Fibroblast of mammary gland (primary cell): ENCODE data around the gene SUPT3H.
"Not testable (repeated sequence)": the region's sequence is repeated elsewhere in the genome, so short reads cannot be mapped to it uniquely, and the experiment has no call there.

Source experiments
- DNase-seq: peaks from one replicate; pipeline ENCODE4 v3.0.0-alpha.2; 2010; ENCODE audit warnings: low read depth
- H3K4me3 ChIP-seq: 2 replicates; pipeline ENCODE4 v1.5.1; 2011; ENCODE audit warnings: low read depth, mild to moderate bottlenecking, low read length, moderate library complexity; ENCODE audit not compliant: control insufficient read depth
- CTCF ChIP-seq: conservative IDR thresholded peaks from 2 replicates; pipeline ENCODE4 v1.5.1; 2011; ENCODE audit warnings: low read depth, low read length, inconsistent platforms; ENCODE audit not compliant: control insufficient read depth, insufficient read depth

SUPT3H gene

GRCh38 chr6:45297320-45297719 lies 80.4 kb downstream of the SUPT3H start:
- DNase-seq = no peak
- no peak overlapping the region for H3K4me3 ChIP-seq
- no peak for TF ChIP-seq CTCF

GRCh38 chr6:45294065-45294701 lies 83.6 kb downstream of the SUPT3H start:
- not testable (repeated sequence) for DNase-seq, H3K4me3 ChIP-seq

- no peak overlapping the region for H3K4me3 ChIP-seq
- no peak for DNase-seq
- no peak for TF ChIP-seq CTCF
Measured at GRCh38 chr6:45293306-45293705, 84.4 kb downstream of the SUPT3H start.

GRCh38 chr6:45289751-45290514 lies 87.8 kb downstream of the SUPT3H start:
- DNase-seq = no peak
- no peak for TF ChIP-seq CTCF
- no peak overlapping the region for H3K4me3 ChIP-seq

- not testable (repeated sequence) for H3K4me3 ChIP-seq, DNase-seq
Measured at GRCh38 chr6:45286707-45287106, 91.0 kb downstream of the SUPT3H start.

GRCh38 chr6:45278367-45278766 lies 99.4 kb downstream of the SUPT3H start:
- DNase-seq = peak; percentile 45
- TF ChIP-seq CTCF = no peak
- no peak overlapping the region for H3K4me3 ChIP-seq

GRCh38 chr6:45277741-45278140 lies 100.0 kb downstream of the SUPT3H start:
- not testable (repeated sequence) for H3K4me3 ChIP-seq, DNase-seq

GRCh38 chr6:45275358-45275757 lies 102.4 kb downstream of the SUPT3H start:
- DNase-seq = no peak
- TF ChIP-seq CTCF = no peak
- no peak overlapping the region for H3K4me3 ChIP-seq
